ENCODE data around the gene ARMC9.

The ARMC9 gene

DNA sequence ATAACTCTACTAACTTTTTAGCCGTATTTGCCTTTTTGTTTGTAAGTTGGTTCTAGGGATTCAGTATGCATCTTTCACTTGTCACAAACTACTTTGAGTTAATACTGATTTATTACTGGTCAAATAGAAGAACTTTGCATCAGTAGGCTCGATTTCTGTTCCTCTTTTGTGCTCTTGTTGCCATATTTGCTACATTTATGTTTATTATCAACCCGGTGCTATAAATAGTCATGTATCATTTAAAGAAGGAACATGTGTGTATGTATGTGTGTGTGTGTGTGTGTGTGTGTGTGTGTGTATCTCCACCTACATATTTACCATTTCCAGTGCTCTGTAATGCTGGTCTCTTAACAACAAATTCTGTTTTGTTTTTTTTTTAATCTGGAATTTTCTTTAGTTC, 117.5 kb downstream of the ARMC9 start:
- Histone ChIP-seq H3K27me3 (ENCODE audit: control insufficient read depth, insufficient read depth, low read length) (no peaks in the 10 kb centered on the region), H3K36me3 (ENCODE audit: control insufficient read depth, insufficient read depth, low read length) (no peaks in the 10 kb centered on the region), H3K9ac (ENCODE audit: low read depth, low read length) (no peak overlapping the region), H3K4me3 (ENCODE audit: low read depth, low read length) (no peak overlapping the region), H3K4me1 (ENCODE audit: control insufficient read depth, insufficient read depth, low read length) (no peaks in the 10 kb centered on the region), H3K9me3 (ENCODE audit: control insufficient read depth, insufficient read depth, low read length) (no peaks in the 10 kb centered on the region)

DNA sequence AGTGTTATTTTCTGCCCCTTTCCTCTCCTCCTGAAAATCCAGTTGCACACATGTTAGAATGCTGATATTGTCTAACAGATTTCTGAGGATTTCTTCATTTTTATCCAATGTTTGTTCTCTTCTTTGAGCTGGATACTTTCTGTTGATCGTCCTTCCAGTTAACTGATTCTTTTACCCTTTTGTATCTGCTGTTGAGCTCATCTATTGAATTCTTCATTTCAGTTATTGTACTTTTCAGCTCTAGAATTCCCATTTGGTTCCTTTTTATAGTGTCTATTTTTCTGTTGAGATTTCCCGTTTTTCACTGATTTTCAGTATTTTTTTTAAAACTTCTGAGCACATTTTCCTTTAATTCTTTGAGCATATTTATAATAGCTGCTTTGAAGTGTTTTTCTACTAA, 119.1 kb downstream of the ARMC9 start:
- Histone ChIP-seq H3K27me3 (ENCODE audit: control insufficient read depth, insufficient read depth, low read length) (no peaks in the 10 kb centered on the region), H3K36me3 (ENCODE audit: control insufficient read depth, insufficient read depth, low read length) (no peaks in the 10 kb centered on the region), H3K9ac (ENCODE audit: low read depth, low read length) (no peak overlapping the region), H3K4me3 (ENCODE audit: low read depth, low read length) (no peak overlapping the region), H3K4me1 (ENCODE audit: control insufficient read depth, insufficient read depth, low read length) (no peaks in the 10 kb centered on the region), H3K9me3 (ENCODE audit: control insufficient read depth, insufficient read depth, low read length) (no peaks in the 10 kb centered on the region)

DNA sequence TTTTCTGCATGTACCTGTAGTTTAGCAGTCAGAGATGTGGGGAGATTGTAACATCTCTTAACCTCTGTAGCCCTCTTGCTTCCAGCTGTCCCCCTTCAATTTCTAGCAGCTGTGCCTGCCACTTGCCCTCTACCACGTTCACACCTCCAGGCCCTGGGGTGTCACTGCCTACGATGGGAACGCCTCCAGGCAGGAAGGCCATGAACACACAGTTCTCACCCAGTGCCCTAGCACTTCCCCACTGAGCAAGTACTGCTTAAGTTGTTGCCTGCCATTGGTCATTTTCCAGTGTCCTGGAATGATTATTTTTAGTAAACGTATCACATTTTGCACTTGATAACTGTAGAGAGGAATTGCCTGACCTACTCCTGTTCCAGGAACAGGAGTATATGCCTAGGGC, 120.0 kb downstream of the ARMC9 start:
- Histone ChIP-seq H3K9ac (ENCODE audit: low read depth, low read length) (no peak overlapping the region), H3K4me1 (ENCODE audit: control insufficient read depth, insufficient read depth, low read length) (peaks cover 2% of the 10 kb centered on the region), H3K4me3 (ENCODE audit: low read depth, low read length) (no peak overlapping the region), H3K27me3 (ENCODE audit: control insufficient read depth, insufficient read depth, low read length) (no peaks in the 10 kb centered on the region), H3K9me3 (ENCODE audit: control insufficient read depth, insufficient read depth, low read length) (no peaks in the 10 kb centered on the region), H3K36me3 (ENCODE audit: control insufficient read depth, insufficient read depth, low read length) (no peaks in the 10 kb centered on the region)

DNA sequence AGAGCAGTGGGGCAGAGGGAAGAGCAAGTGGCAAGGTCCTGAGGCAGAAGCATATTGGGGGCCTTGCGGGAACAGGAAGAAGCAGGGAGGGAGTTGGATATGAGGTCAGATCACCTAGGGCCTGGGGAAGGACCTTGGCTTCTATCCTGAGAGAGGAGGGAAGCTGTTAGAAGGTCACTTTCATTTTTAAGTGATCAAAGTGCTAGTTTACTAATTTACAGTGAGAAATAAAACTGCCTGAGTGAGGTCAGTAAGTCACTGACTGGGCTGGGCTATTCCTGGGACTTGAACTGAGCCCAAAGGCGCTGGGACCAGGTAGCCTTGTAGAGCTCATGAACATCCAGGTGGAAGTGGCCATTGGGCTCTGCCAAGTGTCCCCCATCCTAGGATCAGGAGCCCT, 120.5 kb downstream of the ARMC9 start:
- H3K9me3 ChIP-seq (ENCODE audit: control insufficient read depth, insufficient read depth, low read length): no peaks in the 10 kb centered on the region
- no peak overlapping the region for H3K4me3 ChIP-seq (ENCODE audit: low read depth, low read length)
- H3K27me3 ChIP-seq (ENCODE audit: control insufficient read depth, insufficient read depth, low read length): no peaks in the 10 kb centered on the region
- no peak overlapping the region for H3K9ac ChIP-seq (ENCODE audit: low read depth, low read length)
- H3K36me3 ChIP-seq (ENCODE audit: control insufficient read depth, insufficient read depth, low read length): no peaks in the 10 kb centered on the region
- peaks cover 2% of the 10 kb centered on the region for H3K4me1 ChIP-seq (ENCODE audit: control insufficient read depth, insufficient read depth, low read length)

DNA sequence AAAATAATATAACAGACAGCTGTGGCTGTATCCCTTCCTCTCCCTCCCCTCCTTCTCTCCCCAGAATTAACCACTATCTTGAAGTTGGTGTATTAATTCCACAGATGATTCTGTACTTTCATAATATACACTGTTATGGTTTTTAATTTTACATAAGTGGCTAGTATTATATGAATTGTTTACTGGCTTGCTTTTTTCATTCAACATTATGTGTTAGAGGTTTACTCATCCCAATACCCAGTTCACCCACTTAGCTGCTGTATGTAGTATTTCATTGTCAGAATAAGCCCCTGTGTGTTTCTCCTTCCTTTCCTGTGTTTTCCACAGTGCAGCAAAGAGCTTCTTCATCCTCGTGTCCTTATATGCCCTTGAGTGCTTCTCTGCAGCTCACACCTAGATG, 121.4 kb downstream of the ARMC9 start:
- H3K4me3 ChIP-seq (ENCODE audit: low read depth, low read length): no peak overlapping the region
- no peaks in the 10 kb centered on the region for H3K36me3 ChIP-seq (ENCODE audit: control insufficient read depth, insufficient read depth, low read length)
- no peak overlapping the region for H3K9ac ChIP-seq (ENCODE audit: low read depth, low read length)
- H3K4me1 ChIP-seq (ENCODE audit: control insufficient read depth, insufficient read depth, low read length): peaks cover 2% of the 10 kb centered on the region
- no peaks in the 10 kb centered on the region for H3K9me3 ChIP-seq (ENCODE audit: control insufficient read depth, insufficient read depth, low read length)
- no peaks in the 10 kb centered on the region for H3K27me3 ChIP-seq (ENCODE audit: control insufficient read depth, insufficient read depth, low read length)

DNA sequence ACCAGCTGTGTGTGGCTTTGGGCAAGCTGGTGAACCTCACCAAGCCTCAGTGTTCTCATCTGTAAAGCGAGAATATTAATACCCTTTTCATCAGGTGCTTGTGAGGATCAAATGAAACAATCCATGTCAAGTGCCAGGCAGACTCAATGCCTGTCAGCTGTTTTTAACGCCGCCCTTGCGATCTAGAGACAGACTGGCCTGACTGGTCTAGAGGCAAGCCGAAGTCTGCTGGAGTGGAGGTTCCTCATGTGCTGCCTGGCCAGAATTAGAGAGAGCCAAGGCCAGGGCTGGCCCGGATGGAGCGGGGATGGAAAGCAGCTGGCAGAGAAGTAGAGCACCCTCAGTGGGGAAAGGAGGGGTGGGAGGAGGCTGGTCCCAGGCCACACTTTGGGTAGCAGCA, 122.6 kb downstream of the ARMC9 start:
- peaks cover 2% of the 10 kb centered on the region for H3K4me1 ChIP-seq (ENCODE audit: control insufficient read depth, insufficient read depth, low read length)
- H3K27me3 ChIP-seq (ENCODE audit: control insufficient read depth, insufficient read depth, low read length): no peaks in the 10 kb centered on the region
- H3K9ac ChIP-seq (ENCODE audit: low read depth, low read length): no peak overlapping the region
- H3K4me3 ChIP-seq (ENCODE audit: low read depth, low read length): no peak overlapping the region
- no peaks in the 10 kb centered on the region for H3K36me3 ChIP-seq (ENCODE audit: control insufficient read depth, insufficient read depth, low read length)
- no peaks in the 10 kb centered on the region for H3K9me3 ChIP-seq (ENCODE audit: control insufficient read depth, insufficient read depth, low read length)

DNA sequence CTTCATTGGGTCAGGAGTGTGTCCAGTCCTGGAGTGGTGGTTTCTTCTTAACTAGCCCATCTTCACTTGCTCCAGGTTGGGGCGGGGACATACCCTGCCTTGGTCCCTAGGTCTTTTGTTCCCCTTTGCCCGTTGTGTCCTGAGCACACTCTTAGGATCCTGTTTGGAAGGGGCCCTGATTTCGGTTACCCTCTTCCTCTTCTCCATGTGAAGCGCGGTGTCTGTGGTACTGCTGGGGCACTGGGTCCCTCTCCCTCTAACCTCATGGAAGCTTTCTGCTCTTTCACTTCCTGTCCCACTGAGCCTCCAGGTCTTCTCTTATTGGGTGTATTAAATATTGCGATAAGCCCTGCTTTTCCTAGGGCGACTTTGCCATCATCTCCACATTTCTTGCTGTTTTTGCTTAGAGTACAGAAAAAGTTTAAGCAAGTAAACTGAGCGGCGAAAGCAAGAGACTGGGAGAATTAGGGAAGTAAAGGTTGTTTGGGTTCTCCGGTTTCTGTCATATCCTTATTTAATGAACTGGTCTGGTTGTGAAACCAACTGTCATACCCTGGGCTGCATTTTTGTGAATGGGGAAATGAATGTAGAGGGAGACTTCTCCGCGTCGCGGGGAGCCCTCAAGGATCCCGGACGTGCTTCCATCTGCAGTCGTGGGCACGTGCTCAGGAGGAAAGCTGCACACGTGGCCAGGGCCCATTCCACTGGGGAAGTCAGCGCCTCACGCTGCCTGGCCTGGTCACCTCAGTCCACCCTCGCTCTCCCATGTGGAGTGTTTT, 123.3 kb downstream of the ARMC9 start:
- H3K27me3 ChIP-seq (ENCODE audit: control insufficient read depth, insufficient read depth, low read length): no peaks in the 10 kb centered on the region
- no peak overlapping the region for H3K9ac ChIP-seq (ENCODE audit: low read depth, low read length)
- H3K36me3 ChIP-seq (ENCODE audit: control insufficient read depth, insufficient read depth, low read length): no peaks in the 10 kb centered on the region
- no peak overlapping the region for H3K4me3 ChIP-seq (ENCODE audit: low read depth, low read length)
- H3K9me3 ChIP-seq (ENCODE audit: control insufficient read depth, insufficient read depth, low read length): no peaks in the 10 kb centered on the region
- H3K4me1 ChIP-seq (ENCODE audit: control insufficient read depth, insufficient read depth, low read length): peaks cover 2% of the 10 kb centered on the region

DNA sequence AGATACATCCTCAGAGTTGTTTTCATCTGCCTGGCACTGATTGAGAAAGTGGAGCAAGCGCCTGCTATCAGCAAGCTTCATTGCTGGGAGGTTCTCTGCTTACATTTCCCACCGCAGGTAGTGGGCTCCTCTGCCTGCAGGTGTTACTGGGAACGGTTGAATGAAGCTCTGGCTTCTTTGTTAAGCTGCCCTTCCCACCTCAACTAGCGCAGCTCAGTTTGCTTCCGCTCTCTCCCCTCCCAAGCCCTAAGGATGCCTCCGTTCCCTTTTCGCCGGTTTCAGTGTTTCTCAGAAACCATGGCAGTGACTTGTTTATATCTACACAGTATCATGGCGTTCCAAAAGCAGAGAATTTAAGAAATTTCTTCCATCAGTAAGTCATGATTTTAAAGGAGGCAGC, 124.9 kb downstream of the ARMC9 start:
- no peaks in the 10 kb centered on the region for H3K36me3 ChIP-seq (ENCODE audit: control insufficient read depth, insufficient read depth, low read length)
- no peak overlapping the region for H3K4me3 ChIP-seq (ENCODE audit: low read depth, low read length)
- H3K4me1 ChIP-seq (ENCODE audit: control insufficient read depth, insufficient read depth, low read length): peaks cover 2% of the 10 kb centered on the region
- no peaks in the 10 kb centered on the region for H3K9me3 ChIP-seq (ENCODE audit: control insufficient read depth, insufficient read depth, low read length)
- H3K9ac ChIP-seq (ENCODE audit: low read depth, low read length): no peak overlapping the region
- H3K27me3 ChIP-seq (ENCODE audit: control insufficient read depth, insufficient read depth, low read length): no peaks in the 10 kb centered on the region

DNA sequence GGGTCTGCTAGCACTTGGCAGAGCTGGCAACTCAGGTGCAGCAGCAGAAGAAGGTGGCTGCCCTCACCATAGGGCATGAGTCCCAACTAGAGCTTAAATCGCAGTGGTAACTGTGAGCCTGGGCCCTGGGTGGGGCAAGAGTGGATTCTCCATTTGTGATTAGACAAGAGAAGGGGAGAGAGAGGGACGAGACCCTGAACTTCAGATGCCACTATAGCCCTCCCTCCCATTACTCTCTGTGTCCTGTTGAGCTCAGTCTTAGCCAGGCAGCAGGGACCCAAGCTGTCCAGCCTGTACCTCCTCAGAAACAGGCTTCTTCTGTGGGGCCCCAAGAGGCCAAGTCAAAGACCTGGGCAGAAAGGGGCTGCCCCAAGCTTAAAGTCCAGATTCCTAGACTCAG, 127.4 kb downstream of the ARMC9 start:
- Histone ChIP-seq H3K4me3 (ENCODE audit: low read depth, low read length) (no peak overlapping the region), H3K27me3 (ENCODE audit: control insufficient read depth, insufficient read depth, low read length) (no peaks in the 10 kb centered on the region), H3K4me1 (ENCODE audit: control insufficient read depth, insufficient read depth, low read length) (peaks cover 2% of the 10 kb centered on the region), H3K9ac (ENCODE audit: low read depth, low read length) (no peak overlapping the region), H3K9me3 (ENCODE audit: control insufficient read depth, insufficient read depth, low read length) (no peaks in the 10 kb centered on the region), H3K36me3 (ENCODE audit: control insufficient read depth, insufficient read depth, low read length) (no peaks in the 10 kb centered on the region)

DNA sequence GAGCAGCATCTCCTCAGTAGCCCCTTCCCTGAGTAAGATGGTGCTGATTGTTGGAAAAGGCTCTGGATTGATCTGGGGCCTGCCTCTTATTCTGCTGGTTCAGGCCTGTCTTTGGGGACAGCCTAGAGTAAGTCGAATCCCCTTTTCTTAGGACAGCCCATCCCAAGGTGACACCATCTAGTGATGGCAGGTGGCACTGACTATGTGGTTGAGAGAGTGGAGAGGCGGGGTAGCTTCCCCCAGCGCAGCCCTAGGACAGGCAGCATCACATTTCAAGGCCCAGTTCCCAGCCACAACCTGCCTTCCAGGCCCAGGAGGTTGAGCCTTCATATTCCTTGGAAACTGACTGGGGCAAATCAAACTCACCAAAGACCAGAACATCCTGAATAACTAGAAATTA, 128.0 kb downstream of the ARMC9 start:
- Histone ChIP-seq H3K9me3 (ENCODE audit: control insufficient read depth, insufficient read depth, low read length) (no peaks in the 10 kb centered on the region), H3K4me3 (ENCODE audit: low read depth, low read length) (no peak overlapping the region), H3K36me3 (ENCODE audit: control insufficient read depth, insufficient read depth, low read length) (no peaks in the 10 kb centered on the region), H3K4me1 (ENCODE audit: control insufficient read depth, insufficient read depth, low read length) (peaks cover 2% of the 10 kb centered on the region), H3K9ac (ENCODE audit: low read depth, low read length) (no peak overlapping the region), H3K27me3 (ENCODE audit: control insufficient read depth, insufficient read depth, low read length) (no peaks in the 10 kb centered on the region)

DNA sequence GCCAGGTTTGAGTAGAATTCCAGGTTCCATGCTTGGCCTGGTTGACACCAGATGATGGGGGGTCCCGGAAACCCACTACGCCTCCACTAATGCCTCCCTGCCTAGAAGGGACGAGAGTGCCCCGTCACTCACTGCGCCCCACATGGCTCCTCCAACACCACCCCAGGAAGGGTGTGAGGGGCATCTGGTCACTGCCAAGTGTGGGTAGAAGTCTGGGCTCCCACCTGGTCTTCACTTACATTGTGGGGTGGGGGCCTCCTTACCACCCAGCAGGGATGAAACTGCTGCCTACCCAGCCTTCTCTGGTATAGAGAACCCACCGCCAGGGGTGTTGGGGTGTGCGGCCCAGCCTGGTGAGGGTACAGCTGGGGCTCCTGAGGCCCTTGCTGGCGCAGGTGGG, 131.9 kb downstream of the ARMC9 start:
- Histone ChIP-seq H3K9me3 (ENCODE audit: control insufficient read depth, insufficient read depth, low read length) (no peaks in the 10 kb centered on the region), H3K9ac (ENCODE audit: low read depth, low read length) (no peak overlapping the region), H3K27me3 (ENCODE audit: control insufficient read depth, insufficient read depth, low read length) (no peaks in the 10 kb centered on the region), H3K36me3 (ENCODE audit: control insufficient read depth, insufficient read depth, low read length) (no peaks in the 10 kb centered on the region), H3K4me1 (ENCODE audit: control insufficient read depth, insufficient read depth, low read length) (no peaks in the 10 kb centered on the region), H3K4me3 (ENCODE audit: low read depth, low read length) (no peak overlapping the region)

DNA sequence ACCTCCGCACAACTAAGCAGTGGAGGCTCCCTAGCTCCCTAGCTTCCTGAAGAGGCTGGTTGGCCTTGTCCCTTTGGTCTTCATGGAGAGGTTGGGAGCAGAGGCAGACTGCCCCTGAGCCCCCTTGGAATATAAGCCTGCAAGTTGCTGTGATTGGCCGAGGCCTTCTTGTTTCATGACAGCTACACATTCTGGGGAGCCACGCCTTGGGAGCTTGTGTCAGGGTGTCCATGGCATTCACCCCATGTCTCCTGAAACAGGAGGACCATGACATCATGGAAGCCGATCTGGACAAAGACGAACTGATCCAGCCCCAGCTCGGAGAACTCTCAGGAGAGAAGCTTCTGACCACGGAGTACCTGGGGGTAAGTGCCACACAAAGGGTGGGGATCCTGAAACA, 133.1 kb downstream of the ARMC9 start:
- H3K9ac ChIP-seq (ENCODE audit: low read depth, low read length): no peak overlapping the region
- no peaks in the 10 kb centered on the region for H3K4me1 ChIP-seq (ENCODE audit: control insufficient read depth, insufficient read depth, low read length)
- no peaks in the 10 kb centered on the region for H3K9me3 ChIP-seq (ENCODE audit: control insufficient read depth, insufficient read depth, low read length)
- no peak overlapping the region for H3K4me3 ChIP-seq (ENCODE audit: low read depth, low read length)
- no peaks in the 10 kb centered on the region for H3K27me3 ChIP-seq (ENCODE audit: control insufficient read depth, insufficient read depth, low read length)
- no peaks in the 10 kb centered on the region for H3K36me3 ChIP-seq (ENCODE audit: control insufficient read depth, insufficient read depth, low read length)
